GM21360 (cell line): ENCODE results near the gene WDR73.
A peak's percentile ranks its signal among the peaks of the same experiment; 100 is the strongest.
"Not testable (repeated sequence)": the region's sequence is repeated elsewhere in the genome, so short reads cannot be mapped to it uniquely, and the experiment has no call there.

Experiments
- ATAC-seq: cut with Tn5 transposase; IDR thresholded peaks from one replicate; pipeline ENCODE4 v1.9.1; 2021; ENCODE audit warnings: mild to moderate bottlenecking, moderate library complexity; ENCODE audit not compliant: unreplicated experiment

WDR73 gene

DNA sequence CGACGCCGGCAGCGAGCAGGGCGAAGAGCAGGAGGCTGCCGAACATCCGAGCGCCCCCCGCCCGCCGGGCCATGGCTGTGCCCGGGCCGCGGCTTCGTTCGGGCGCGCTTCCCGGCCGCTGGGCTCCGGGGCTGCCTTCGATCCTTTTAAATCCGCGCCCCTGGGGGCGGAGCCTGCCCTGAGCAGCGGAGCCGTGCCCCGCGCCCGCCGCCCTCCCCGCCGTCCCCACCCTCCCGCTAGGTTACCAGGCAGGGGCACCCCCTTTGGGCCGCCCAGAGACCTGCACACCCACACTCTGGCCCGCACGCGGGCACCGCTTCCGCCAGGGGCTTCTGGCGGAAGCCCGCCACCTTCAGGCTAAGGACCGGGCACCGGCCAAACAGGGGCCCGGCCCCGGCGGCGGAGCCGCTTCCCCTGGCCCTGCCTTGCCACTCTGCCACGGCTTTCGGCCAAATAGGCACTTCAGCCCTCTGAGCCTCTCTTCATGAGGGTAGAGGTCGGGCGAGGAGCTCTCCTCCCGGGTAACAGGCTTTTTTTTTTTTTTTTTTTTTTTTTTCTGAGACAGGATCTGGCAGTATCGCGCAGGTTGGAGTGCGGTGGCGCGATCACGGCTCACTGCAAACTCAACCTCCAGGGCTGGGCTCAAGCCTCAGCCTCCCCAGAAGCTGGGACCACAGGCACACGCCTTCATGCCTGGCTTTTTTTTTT is 4.2 kb upstream of the WDR73 start, which contains the start of gene NMB:
TSS of gene NMB (minus strand) at position 120 of the 708 bp plus-strand sequence. CDS start at position 73, 47 bp downstream.
- peak; percentile 54 for ATAC-seq

DNA sequence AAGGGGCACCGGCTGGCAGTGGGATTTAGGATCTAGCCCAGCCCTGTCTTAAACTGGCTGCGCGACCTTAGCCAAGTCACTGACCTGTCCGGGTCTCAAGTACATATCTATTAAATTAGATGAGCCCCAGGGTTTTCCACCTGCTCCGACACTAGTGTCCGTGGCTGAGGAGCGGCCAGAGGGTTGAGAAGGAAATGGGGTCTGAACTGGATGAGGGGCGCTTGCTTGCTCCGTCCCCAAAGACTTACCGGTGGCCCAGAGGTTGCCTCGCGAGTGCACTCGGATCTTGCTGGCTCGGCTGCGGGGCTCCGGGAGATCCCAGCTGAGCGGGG is 3.6 kb upstream of the WDR73 start:
- no peak for ATAC-seq

DNA sequence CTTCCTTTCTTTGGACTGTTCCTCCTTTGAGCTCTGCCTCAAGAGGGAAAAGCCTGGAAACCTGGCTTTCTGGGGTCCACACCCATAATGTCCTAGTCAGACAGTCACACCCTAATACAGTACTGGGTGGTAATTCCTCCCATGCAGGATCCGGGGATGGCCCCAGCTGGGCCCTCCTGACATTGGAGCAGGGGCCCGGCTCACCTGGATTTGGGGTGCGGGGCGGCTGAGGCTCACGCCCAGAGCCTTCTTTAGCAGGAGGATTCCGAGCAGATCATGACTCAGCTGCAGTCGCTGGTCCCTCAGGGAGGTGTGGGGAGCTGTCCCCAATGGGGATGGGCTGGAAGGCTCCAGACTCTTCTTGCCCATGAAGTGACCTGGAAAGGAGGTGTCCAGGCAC is 2.9 kb upstream of the WDR73 start:
- ATAC-seq, result no peak

DNA sequence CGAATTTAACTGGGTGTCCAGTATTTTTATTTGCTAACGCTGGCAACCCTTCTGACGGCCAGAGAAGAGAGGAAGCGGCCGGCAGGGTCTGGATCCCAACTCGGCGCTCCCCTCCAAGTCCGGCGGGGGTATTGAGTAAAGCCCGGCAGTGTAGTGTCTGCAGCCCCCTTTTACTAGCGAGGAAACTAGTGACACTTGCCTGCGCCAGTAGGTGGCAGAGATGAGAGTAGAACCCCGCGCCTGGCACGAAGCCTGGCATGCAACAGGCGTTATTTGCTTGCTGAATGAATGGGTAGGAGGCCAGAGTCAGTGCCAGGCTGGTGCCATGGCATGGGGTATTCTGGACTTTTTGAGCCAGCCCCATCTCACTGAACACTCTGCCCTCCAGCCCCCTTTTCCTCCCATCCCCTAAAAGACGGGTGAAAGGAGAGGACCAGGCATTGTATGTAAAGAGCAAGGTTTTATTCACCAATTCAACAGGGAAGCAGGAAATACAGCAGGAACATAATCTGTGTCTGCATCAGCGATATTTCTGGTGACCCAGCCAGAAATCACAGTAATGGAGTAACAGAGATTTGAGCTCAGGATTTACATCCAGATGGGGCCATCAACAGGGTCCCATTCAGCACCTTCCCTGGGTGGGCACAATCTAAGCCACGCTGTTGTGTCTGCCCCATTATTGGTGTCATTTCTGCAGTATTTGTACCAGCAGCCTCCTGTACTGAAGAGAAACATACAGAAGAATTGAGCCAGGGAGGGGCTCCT is 788 bp upstream of the WDR73 start:
- peak; percentile 25 for ATAC-seq

DNA sequence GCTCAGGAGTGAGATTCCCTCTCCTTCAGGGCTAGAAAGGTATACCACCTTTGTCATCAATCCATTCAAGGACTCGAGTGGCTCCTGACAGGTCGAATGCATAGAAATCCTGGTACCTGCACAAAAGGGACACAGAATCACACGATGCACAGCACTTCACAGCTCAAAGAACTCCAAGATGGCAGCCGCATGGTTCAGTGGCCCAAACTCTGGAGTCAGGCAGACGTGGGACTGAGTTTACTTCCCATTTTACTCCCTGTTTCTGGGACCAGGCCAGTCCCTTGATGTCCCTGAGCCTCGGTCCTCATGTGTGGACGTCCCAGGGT is 536 bp downstream of the WDR73 start:
- ATAC-seq, result no peak

DNA sequence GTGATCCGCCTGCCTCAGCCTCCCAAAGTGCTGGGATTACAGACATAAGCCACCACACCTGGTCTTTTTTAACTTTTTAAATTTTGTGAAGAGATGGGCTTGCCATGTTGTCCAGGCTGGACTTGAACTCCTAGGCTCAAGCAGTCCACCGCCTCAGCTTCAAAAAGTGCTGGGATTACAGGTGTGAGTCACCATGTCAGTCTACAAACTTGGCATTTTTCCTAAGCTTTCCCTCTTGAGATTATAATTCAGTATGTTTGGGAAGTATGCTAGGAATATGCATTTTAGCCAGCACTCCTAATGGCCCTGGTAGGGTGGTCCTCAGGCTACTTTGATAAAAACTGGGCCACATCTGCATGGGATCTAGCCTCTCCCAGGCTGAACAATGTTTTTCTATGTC is 4.4 kb downstream of the WDR73 start:
- ATAC-seq, result no peak

DNA sequence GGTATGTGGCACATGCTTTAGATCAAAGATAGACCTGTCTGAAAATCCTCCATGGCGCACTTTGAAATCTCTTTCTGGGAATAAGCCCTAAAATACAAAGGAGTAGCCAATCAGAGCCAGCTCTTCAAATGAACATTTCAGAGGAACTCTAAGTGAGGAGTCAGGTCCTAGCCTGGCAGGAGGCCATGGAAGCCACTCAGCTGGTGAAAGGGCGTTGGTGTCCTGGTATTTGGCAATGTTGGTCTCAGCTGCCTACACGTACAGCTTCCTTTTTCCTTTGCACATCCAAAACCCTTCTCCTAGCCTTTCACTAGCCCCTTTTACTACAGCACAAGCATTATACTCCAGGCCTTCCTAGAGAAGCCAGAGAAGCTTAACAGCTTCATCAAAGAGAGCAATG is 5.5 kb downstream of the WDR73 start:
- no peak for ATAC-seq

DNA sequence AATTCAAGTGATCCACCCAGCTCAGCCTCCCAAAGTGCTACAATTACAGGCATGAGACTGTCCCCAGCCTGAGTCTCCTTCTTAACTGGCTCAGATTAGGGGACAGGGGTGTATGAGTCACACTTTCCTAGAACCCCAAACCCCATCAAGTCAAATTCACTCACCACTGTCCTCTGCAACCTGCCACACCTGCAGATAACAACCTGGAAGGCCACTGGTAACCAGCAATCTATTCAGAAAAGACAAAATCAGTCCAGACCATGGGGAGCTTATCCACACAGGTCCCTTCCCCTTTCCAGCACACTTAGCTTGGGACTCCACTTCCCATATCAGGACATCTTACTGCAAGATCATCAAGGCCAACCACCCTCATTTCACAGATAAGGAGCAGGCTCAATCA is 6.4 kb downstream of the WDR73 start:
- no peak for ATAC-seq

DNA sequence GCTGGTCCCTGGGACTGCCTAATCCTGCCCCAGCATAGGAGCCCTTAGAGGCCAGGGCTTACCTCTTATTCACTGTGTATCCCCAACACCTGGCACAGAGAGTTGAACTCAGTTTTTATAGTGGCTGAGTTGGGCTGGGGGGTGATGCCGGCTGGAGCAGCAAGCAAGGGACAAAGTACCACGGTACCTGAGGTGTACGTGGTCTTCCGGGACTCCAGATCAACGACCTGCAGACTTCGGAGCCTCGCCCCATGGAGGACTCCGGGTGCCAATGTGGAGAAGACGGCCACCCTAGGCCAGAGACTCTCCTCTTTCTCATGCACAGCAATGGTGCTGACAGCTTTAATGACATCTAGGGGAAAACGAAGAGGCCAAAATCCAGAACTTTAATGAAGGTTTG is 8.1 kb downstream of the WDR73 start:
- no peak for ATAC-seq

DNA sequence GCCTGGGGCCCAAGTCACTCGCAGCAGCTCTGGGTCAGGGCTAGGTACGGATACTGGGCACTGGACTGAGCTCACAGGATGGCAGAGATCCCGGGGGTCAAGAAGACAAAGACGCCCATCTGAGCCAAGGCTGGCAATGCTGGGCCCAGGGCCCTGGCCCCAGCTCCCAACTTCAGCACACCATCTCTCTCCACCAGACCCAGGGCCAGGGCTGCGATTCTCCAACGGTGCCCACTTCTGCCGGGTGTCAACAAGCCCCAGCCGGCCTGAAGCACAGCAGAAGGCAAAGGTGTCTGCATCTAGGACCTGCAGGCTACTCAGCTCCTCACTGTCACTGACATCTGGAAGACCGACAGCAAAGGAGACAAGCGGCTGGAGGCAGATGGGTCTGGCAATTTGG is 8.6 kb downstream of the WDR73 start:
- ATAC-seq, result no peak

DNA sequence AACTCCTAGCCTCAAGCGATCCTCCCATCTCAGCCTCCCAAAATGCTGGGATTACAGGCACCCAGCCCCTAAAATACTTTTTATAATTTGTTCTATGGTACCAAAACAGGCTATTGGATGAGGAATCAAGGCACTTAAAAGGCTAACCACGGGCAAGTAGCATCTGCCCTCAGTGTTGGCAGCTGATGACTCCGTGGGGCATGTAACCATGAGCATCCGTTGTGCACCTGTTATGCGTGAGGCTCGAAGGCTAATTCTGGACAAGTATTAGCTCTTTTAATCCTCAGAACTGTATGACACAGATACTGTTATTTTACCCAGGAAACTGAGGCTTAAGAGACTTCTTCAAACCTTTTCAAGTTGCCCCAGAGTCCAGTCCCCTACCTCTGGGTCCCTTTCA is 10.2 kb downstream of the WDR73 start:
- ATAC-seq, result no peak

DNA sequence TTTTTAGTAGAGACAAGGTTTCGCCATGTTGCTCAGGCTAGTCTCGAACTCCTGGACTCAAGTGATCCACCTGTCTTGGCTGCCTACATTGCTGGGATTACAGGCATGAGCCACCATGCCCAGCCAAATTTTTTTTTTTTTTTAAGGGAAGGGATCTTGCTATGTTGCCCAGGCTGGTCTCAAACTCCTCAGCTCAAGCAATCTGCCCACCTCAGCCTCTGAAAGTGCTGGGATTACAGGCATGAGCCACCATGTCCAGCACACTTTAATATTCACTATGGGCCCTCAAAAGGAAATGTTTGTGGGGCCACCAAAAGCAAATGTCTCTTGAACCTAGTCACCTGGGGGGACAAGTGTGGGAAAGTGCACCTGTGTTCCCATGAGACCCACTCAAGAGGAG is 11.4 kb downstream of the WDR73 start:
- not testable (repeated sequence) for ATAC-seq

DNA sequence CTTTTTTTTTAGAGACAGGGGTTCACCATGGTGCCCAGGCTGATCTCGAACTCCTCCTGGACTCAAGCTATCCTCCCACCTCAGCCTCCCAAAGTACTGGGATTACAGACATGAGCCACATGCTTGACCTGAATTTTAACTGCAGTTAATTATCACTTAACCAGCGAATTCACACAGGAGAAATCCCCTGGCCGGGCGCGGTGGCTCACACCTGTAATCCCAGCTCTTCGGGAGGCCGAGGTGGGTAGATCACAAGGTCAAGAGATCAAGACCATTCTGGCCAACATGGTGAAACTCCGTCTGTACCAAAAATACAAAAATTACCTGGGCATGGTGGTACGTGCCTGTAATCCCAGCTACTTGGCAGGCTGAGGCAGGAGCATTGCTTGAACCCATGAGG is 12.2 kb downstream of the WDR73 start:
- ATAC-seq, result not testable (repeated sequence)

DNA sequence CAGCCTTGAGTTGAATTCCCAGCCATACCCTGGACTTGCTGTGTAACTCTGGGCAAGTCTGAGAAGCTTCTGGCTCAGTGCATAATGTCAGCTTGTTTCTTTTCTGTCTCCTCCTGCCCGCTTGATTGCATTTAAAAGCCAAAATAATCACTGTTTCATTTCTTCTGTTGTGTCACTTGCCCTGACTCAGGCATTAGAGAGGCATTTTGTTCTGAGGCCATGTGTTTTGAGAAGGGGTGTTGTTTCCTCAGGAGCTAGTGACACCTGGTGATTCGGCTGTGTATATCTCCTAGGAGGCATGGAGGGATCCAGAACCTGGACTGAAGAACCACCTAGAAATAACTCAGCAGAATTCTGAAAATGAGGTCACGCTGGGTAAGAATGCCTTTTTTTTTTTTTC is 16.0 kb downstream of the WDR73 start:
- ATAC-seq, result no peak

DNA sequence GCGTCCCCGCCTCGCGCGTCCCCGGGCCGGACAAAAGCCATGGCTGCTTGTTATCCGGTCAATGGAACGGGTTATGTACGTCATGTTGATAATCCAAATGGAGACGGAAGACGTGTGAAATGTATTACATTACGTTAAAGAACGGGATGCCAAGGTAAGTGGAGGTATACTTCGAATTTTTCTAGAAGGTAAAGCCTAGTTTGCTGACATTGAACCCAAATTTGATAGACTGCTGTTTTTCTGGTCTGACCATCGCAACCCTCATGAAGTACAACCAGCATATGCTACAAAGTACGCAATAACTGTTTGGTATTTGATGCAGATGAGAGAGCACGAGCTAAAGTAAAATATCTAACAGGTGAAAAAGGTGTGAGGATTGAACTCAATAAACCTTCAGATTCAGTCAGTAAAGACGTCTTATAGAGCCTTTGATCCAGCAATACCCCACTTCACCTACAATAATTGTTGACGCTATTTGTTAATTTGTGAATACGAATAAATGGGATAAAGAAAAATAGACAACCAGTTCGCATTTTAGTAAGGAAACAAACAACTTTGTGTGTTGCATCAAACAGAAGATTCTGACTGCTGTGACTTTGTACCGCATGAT is 19.8 kb downstream of the WDR73 start:
- ATAC-seq, result no peak

DNA sequence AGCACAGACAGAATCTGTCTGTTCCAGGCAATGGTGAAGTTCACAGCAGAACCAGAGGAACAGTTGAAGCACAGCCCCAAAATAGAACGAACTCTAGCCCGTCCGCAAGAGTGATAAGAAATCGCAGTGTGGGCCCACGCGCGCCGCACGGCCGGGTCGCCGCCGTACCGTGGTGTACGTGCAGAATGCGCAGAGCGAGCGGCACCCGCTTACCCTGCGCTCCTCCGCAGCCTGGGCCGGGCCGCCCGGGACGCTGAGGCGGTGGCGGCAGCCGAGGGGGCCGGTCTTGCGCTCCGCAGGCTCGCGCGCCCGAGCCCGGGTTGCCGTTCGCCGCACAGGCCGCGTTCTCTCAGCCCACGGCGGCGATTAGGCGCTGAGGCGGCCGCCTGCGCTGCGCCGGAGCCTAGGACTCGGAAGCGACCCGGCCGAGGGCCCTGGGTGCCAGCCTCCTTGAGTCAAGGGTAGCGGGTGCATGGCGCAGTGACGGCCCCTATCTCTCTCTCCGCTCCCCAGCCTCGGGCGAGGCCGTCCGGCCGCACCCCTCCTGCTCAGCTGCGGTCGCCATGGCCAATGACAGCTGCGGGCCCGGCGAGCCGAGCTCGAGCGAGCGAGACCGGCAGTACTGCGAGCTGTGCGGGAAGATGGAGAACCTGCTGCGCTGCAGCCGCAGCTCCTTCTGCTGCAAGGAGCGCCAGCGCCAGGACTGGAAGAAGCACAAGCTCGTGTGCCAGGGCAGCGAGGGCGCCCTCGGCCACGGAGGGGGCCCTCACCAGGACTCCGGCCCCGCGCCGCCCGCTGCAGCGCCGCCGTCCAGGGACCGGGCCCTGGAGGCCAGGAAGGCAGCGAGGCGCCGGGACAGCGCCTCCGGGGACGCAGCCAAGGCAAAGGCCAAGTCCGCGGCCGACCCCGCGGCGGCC is 20.5 kb downstream of the WDR73 start:
- ATAC-seq, result peak; percentile 39

DNA sequence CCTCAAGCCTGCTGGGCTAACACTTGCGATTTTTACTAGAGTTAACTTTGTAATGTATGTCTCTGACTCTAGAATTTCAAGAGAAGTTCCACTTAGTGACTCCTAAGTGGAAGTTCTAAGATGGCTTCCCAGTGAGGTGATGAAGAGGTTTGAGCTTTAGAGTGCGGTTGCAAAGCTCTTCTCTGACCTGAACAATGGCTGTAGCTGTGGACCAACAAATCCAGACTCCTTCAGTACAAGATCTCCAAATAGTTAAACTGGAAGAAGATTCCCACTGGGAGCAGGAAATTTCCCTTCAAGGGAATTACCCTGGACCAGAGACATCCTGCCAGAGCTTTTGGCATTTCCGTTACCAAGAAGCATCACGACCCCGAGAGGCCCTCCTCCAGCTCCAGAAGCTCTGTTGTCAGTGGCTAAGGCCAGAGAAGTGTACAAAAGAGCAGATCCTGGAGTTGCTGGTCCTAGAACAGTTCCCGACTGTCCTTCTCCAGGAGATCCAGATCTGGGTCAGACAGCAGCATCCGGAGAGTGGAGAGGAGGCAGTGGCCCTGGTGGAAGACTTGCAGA is 22.3 kb downstream of the WDR73 start:
- ATAC-seq, result no peak

DNA sequence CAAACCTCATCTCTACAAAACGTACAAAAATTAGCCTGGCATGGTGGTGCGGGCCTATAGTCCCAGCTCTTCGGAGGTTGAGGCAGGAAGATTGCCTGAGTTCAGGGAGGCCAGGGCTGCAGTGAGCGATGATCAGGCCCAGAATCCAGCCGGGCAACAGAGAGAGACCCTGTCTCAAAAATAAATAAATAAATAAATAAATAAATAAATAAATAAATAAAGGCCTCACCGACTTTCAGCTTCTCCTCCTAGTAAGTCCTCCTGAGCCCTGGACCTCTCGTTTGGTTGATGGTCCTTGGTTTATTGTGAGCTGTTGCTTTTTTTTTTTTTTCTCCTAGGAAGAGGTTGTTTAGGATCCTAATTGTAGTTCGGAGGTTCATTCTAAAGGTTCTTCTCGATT is 25.1 kb downstream of the WDR73 start:
- ATAC-seq, result no peak

DNA sequence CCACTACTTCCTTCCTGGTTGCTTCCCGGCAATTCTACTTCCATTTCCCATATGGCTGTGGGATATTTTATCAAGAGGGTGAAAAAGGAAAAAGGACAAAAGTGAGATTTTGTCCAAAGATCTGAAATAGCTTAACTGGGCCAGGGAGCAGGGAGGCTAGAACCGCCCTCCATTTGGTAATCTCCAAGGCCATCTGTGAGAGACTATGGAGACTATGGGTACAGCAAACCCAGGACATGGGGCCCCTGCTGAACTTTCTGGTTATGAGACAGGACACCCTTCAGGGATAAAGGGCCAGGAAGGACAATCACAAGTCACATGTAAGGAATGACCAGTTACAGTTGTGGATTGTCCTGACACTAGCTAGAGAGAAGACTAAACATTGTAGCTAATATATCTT is 29.0 kb downstream of the WDR73 start:
- ATAC-seq, result no peak

DNA sequence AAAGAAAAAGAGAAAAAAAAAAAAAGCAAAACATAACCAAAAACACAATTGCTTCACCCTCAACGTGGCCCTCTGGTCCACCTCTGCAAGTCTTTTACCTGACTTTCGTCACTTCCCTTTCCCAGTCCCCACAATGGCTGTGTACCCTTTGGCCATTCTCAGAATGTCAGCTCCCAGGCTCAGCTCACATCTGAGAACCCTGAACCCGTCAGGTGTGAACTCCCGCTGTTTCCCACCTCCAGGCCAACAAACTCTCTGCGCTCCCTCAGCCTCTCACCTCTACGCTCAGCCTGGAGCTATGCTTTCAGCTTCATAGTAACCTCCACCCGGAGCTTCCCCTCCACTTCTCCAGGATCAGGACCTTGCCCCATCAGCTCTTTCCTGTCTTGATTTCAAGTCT is 29.7 kb downstream of the WDR73 start:
- ATAC-seq, result no peak

DNA sequence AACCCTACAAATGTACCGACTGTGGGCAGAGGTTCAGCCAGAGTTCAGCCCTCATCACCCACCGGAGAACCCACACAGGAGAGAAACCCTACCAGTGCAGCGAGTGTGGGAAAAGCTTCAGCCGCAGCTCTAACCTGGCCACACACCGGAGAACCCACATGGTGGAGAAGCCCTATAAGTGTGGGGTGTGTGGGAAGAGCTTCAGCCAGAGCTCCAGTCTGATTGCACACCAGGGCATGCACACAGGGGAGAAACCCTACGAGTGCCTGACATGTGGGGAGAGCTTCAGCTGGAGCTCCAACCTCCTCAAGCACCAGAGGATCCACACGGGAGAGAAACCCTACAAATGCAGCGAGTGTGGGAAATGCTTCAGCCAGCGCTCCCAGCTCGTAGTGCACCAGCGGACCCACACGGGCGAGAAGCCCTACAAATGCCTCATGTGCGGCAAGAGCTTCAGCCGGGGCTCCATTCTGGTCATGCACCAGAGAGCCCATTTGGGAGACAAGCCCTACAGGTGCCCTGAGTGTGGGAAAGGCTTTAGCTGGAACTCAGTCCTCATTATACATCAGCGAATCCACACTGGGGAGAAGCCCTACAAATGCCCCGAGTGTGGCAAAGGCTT is 32.6 kb downstream of the WDR73 start:
- no peak for ATAC-seq
